ENCODE results near the gene DNAJB12. TPM values are rescaled to one million over a fixed set of nuclear protein-coding genes. Genes with fewer than 3 reads are reported as not detected.
A peak's percentile ranks its signal among the peaks of the same experiment; 100 is the strongest.
"Not testable (repeated sequence)": the region's sequence is repeated elsewhere in the genome, so short reads cannot be mapped to it uniquely, and the experiment has no call there.

Gene DNAJB12
- total RNA-seq, 1 donor from 2014 or later = 21.6 TPM

DNA sequence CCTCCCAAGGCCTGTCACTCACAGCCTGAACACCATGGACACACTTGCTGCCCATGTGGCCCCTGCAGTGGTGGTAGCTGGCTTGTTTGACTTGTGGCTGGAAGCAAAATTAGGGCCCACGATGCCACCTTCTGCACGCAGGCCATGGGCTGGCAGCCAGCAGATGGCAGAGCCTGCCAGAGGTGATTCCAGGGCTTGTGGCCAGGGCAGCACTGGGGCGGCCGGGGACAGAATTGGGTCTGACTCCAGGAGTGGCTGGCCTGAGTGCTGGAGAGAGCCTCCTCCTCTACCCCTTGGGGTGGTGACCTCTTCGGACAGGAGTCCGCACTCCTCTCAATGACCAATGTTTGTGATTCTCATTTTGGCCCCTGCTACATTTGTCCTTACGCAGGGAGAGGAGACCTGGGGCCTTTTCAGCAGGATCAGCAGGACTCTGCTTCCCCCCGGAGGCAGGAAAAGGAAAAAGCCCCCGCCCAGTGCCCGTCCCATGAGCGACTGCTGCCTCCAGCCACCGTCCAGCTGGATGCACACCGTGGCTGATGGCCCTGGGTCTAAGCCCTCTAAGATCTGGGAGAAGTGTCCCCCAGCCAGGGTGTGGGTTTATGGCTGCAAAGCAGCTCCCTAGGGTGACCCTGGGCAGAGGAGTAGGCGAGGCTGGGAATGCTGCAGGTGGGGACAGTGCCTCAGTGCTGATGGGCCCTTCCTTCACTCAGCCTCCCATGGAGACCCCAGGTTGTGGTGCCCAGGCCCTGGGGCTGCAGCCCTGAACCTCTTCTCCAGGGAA is 26.5 kb downstream of the DNAJB12 start:
- FAIRE-seq (no peak), DNase-seq (ENCODE audit: low read depth) (peak; percentile 40)
- TF ChIP-seq, protein P1, sequence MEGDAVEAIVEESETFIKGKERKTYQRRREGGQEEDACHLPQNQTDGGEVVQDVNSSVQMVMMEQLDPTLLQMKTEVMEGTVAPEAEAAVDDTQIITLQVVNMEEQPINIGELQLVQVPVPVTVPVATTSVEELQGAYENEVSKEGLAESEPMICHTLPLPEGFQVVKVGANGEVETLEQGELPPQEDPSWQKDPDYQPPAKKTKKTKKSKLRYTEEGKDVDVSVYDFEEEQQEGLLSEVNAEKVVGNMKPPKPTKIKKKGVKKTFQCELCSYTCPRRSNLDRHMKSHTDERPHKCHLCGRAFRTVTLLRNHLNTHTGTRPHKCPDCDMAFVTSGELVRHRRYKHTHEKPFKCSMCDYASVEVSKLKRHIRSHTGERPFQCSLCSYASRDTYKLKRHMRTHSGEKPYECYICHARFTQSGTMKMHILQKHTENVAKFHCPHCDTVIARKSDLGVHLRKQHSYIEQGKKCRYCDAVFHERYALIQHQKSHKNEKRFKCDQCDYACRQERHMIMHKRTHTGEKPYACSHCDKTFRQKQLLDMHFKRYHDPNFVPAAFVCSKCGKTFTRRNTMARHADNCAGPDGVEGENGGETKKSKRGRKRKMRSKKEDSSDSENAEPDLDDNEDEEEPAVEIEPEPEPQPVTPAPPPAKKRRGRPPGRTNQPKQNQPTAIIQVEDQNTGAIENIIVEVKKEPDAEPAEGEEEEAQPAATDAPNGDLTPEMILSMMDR (IDR thresholded peaks at IDR 0.05; ENCODE audit: insufficient read depth, low read length, severe bottlenecking) = peak; percentile 62

DNA sequence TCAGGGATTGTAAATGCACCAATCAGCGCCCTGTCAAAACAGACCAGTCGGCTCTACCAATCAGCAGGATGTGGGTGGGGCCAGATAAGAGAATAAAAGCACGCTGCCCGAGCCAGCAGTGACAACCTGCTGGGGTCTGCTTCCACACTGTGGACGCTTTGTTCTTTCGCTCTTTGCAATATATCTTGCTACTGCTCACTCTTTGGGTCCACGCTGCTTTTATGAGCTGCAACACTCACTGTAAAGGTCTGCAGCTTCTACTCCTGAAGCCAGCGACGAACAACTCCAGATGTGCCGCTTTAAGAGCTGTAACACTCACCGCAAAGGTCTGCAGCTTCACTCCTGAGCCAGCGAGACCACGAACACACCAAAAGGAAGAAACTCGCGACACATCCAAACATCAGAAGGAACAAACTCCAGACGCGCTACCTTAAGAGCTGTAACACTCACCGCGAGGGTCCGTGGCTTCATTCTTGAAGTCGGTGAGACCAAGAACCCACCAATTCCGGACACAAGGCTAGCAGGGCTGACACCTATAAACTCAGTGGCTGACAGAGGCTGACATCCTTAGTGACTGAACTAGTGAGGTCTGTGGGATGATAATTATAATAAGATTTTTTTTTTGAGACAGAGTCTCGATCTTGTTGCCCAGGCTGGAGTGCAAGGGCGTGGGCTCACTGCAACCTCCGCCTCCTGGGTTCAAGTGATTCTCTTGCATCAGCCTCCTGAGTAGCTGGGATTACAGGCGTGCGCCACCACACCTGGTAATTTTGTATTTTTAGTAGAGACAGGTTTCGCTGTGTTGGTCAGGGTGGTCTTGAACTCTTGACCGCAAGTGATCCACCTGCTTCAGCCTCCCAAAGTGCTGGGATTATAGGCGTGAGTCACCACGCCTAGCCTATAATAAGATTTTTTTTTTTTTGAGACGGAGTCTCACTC is 27.8 kb downstream of the DNAJB12 start:
- not testable (repeated sequence) for H3K4me3 ChIP-seq (ENCODE audit: low read depth, low read length); H3K36me3 ChIP-seq (ENCODE audit: control insufficient read depth, insufficient read depth, low read length); H3K27me3 ChIP-seq (ENCODE audit: control insufficient read depth, insufficient read depth, low read length); DNase-seq (ENCODE audit: low read depth); FAIRE-seq

More for the DNA sequence above, 26.5 kb downstream of the DNAJB12 start:
- Histone ChIP-seq H3K27me3 (ENCODE audit: control insufficient read depth, insufficient read depth, low read length) (no peaks in the 10 kb centered on the region), H3K4me3 (ENCODE audit: low read depth, low read length) (no peak overlapping the region), H3K36me3 (ENCODE audit: control insufficient read depth, insufficient read depth, low read length) (no peaks in the 10 kb centered on the region)

DNA sequence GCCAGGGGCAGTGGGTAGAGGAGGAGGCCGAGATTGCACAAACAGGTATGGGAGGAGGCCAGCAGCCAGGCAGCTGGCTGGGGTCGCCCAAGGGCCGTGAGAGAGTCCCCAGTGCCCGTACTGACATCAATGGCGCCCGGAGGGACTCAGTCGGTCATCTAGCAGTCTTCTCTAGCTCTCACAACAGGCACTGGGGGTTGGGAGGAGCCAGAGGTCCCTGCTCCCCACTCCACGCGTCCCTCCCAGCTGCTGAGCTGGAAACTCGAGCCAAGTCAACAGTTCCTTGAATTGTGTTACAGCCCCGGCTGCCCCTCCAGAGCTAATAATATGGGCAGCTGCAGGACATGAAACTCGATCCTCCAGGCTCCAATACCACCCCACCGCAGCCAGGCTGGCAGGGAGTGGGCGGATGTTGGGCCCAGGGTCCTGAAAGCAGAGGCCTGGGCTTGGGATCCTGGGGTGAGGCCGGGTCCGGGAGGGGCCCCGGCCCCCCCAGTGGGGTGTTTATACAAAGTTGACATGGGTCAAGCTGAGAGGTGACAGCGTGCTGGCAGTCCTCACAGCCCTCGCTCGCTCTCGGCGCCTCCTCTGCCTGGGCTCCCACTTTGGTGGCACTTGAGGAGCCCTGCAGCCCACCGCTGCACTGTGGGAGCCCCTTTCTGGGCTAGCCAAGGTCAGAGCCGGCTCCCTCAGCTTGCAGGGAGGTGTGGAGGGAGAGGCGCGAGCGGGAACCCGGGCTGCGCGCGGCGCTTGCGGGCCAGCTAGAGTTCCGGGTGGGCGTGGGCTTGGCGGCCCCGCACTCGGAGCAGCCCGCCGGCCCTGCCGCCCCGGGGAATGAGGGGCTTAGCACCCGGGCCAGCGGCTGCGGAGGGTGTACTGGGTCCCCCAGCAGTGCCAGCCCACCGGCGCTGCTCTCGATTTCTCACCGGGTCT is 29.2 kb downstream of the DNAJB12 start:
- DNase-seq (ENCODE audit: low read depth); H3K4me3 ChIP-seq (ENCODE audit: low read depth, low read length); H3K36me3 ChIP-seq (ENCODE audit: control insufficient read depth, insufficient read depth, low read length); H3K27me3 ChIP-seq (ENCODE audit: control insufficient read depth, insufficient read depth, low read length); FAIRE-seq: not testable (repeated sequence)

DNA sequence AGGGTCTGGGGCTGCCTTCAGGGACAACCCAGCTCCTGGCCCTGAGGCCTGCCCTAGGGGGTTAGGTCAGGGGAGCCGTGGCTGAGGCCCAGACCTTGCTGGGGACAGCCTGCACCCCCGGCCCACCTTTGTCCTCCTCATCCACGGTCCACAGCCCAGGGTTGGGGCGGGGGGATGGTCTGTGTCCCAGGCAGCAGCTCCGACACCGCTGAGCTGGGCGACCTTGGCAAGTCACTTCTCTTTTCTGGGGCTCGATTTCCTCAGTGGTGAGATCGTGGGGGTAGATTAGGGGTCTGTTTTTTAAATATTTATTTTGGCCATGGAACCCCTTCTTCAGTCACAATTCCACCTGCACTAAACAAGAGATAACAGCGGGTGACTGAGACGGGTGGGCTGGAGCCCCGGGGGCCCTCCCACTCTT is 30.9 kb downstream of the DNAJB12 start:
- DNase-seq (ENCODE audit: low read depth) (no peak), FAIRE-seq (no peak)
- Histone ChIP-seq H3K27me3 (ENCODE audit: control insufficient read depth, insufficient read depth, low read length) (no peaks in the 10 kb centered on the region), H3K36me3 (ENCODE audit: control insufficient read depth, insufficient read depth, low read length) (no peaks in the 10 kb centered on the region), H3K4me3 (ENCODE audit: low read depth, low read length) (no peak overlapping the region)
- TF ChIP-seq, protein P1 (IDR thresholded peaks at IDR 0.05; ENCODE audit: insufficient read depth, low read length, severe bottlenecking) = no peak

DNA sequence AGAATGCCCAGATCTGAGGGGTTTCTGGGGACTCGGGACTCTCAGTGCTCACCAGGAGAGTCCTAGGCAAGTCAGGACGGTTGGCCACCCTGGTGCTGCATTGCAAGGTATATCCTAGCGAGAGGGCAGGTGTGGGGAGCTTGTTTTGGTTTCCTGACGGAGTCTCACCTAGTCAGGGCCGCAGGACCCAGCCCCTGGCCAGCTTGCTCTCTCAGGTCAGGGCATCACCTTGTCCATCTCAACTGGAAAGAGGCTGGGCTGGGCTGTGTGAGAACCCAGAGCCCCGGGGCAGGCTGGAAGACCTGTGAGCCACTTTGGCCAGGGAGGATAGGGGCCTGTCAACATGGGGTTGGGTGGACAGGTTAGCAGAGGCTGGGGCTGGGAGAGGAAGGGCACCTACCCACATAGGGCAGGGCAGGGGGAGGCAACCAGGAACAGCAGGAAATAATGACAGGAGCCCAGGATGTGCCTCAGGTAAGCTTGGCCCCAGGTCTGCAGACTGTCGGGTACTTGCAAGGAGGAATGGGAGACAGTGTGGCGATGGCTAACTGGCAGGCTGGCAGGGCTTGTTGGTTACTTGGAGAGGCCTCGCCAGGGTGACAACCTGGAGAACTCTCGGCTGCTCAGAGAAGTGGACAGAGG is 31.5 kb downstream of the DNAJB12 start:
- no peak overlapping the region for H3K4me3 ChIP-seq (ENCODE audit: low read depth, low read length)
- no peak for DNase-seq (ENCODE audit: low read depth)
- no peaks in the 10 kb centered on the region for H3K27me3 ChIP-seq (ENCODE audit: control insufficient read depth, insufficient read depth, low read length)
- H3K36me3 ChIP-seq (ENCODE audit: control insufficient read depth, insufficient read depth, low read length) = no peaks in the 10 kb centered on the region
- TF ChIP-seq, protein P1 (IDR thresholded peaks at IDR 0.05; ENCODE audit: insufficient read depth, low read length, severe bottlenecking) = no peak
- no peak for FAIRE-seq
